ENCODE data around the gene NRARP. TPM values are rescaled to one million over a fixed set of nuclear protein-coding genes. Genes with fewer than 3 reads are reported as not detected.

Gene NRARP
- total RNA-seq, 1 donor from 2014 or later: 2.2 TPM

DNA sequence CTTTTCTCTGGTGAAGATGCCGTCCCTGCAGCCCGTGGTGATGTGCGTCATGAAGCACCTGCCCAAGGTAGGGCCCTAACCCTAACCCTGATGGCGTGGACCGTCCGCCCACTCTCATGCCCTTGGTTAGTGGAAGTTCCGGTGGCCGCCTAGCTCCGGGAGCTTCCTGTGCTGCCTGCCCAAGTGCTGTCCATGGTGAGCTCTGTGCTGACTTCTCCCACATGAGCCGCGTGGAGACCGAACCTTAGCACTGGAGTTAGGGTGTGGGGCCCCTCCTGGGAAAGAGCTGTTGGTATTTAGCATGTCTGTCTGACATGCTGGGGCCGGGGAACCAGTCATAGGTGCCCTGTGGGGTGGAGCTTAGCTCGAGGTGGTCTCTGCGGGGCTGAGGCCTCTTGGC, 45.7 kb downstream of the NRARP start:
- H3K4me3 ChIP-seq (ENCODE audit: low read depth, low read length): peak overlapping the region; percentile 95
- no peak for DNase-seq (ENCODE audit: low read depth)
- TF ChIP-seq, protein P1, sequence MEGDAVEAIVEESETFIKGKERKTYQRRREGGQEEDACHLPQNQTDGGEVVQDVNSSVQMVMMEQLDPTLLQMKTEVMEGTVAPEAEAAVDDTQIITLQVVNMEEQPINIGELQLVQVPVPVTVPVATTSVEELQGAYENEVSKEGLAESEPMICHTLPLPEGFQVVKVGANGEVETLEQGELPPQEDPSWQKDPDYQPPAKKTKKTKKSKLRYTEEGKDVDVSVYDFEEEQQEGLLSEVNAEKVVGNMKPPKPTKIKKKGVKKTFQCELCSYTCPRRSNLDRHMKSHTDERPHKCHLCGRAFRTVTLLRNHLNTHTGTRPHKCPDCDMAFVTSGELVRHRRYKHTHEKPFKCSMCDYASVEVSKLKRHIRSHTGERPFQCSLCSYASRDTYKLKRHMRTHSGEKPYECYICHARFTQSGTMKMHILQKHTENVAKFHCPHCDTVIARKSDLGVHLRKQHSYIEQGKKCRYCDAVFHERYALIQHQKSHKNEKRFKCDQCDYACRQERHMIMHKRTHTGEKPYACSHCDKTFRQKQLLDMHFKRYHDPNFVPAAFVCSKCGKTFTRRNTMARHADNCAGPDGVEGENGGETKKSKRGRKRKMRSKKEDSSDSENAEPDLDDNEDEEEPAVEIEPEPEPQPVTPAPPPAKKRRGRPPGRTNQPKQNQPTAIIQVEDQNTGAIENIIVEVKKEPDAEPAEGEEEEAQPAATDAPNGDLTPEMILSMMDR (conservative IDR thresholded peaks at IDR 0.05; ENCODE audit: low read depth, low read length): no peak

DNA sequence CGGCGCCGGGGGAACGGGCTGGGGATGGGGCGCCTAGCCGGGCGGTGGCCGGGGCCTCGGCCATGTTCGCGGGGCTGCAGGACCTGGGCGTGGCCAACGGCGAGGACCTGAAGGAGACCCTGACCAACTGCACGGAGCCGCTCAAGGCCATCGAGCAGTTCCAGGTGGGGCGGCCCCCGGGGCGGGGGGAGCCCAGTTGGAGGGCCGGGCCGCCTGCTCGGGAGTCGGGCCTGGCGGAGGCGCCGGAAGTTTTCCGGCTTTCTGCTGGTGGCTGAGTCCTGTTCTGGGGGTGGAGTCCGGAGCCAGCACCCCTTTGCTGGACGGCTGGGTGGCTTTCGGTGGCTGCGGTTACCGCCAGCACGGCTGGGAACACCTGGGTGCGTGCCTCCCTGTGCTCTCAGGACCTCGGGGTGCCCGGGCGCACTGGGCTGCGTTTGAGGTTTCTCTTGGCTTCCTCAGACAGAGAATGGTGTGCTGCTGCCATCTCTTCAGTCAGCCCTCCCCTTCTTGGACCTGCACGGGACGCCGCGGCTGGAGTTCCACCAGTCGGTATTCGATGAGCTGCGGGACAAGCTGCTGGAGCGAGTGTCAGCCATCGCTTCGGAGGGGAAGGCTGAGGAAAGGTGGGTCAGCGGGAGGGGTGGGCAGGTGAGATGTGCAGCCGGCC, 46.5 kb downstream of the NRARP start:
- DNase-seq (ENCODE audit: low read depth): no peak
- peak overlapping the region; percentile 95 for H3K4me3 ChIP-seq (ENCODE audit: low read depth, low read length)
- TF ChIP-seq, protein P1 (conservative IDR thresholded peaks at IDR 0.05; ENCODE audit: low read depth, low read length): no peak

DNA sequence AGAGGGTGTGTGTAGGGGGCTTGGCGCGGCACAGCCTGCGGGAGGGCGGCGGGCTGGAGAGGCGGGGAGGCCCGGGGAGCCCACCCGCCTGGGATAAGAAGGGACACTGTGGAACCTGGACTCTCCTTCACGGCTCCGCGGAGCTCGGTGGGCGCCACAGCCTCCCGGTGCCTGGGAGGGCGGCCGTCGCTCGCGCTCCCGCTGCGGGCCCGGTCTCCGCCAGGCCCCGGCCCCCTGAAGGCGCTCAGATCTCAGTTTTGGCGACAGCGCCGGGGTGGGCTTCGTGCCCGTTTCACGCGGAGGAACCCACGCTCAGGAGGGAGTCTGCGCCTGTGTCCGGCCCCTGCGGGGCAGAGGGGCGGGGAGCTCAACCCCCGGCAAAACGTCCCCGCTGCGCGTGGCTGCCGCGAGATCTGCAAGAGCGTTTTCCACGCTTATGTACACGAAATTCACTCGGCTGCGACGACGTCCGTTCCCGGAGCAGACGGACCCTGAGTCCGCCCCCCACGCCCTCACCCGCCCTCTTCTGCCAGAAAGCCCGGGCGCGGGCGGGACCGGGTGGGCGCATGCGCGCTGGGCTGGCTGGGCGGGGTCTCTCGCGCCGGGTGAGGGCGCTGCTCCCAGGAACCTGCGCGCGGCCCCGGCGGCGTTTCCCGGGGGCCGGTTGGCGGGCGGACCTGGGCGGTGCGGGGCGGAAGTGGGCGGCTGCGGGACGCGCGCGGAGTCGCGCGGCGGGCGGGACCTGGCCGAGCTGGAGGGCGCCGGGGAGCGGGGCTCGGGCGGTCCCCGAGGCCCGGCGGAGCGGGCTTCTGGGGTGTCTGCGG, 47.2 kb downstream of the NRARP start, which contains the start of gene NELFB:
Gene NELFB (plus strand): TSS at position 704 of the 824 bp plus-strand sequence.
- H3K4me3 ChIP-seq (ENCODE audit: low read depth, low read length): peak within 1 kb of the TSS; percentile 95
- no peak for DNase-seq (ENCODE audit: low read depth)
- TF ChIP-seq, protein P1 (conservative IDR thresholded peaks at IDR 0.05; ENCODE audit: low read depth, low read length): no peak

DNA sequence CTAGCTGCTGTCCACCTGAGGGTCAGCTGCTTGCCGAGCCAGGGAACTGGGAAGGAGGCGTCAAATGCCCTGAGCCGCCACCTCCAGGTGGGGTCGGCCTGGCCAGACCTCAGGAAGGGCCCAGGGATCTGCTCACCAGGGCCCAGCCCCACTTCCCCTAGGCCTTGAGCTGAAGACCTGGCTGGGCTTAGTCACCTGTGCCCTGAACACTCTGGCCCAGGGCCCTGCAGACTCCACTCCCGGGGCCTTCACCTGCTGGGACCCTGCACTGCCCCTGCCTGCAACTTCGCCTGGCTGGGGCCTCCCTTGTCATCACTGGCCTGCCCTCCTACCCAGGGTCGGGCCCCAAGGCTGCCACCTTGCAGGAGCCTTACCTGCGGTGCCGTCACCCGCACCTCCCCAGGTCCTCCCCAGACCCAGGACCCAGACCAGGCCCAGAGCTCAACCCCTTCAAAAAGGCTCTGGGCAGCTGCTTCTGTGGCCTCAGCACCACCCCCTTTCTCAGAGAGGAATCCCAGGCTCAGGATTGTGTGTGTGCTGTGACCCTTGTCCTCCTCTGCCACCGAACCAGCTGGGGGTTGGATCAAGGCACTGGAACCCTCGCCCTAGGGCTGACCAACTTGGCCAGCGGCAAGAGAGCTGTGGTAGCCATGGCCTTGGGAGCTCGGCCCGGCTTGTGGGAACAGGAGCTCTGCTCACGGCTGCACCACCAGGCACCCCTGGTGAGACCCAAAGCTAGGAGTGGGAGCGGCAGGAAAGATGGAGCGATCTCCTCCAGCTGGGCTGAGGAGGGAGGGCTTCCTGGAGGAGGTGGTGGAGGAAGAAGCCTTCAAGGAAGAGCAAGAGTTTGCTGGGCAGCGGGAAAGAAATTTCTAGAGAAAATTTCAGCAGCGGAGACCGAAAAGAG, 48.1 kb downstream of the NRARP start:
- TF ChIP-seq, protein P1 (conservative IDR thresholded peaks at IDR 0.05; ENCODE audit: low read depth, low read length): no peak
- no peak for DNase-seq (ENCODE audit: low read depth)
- peak overlapping the region; percentile 95 for H3K4me3 ChIP-seq (ENCODE audit: low read depth, low read length)

DNA sequence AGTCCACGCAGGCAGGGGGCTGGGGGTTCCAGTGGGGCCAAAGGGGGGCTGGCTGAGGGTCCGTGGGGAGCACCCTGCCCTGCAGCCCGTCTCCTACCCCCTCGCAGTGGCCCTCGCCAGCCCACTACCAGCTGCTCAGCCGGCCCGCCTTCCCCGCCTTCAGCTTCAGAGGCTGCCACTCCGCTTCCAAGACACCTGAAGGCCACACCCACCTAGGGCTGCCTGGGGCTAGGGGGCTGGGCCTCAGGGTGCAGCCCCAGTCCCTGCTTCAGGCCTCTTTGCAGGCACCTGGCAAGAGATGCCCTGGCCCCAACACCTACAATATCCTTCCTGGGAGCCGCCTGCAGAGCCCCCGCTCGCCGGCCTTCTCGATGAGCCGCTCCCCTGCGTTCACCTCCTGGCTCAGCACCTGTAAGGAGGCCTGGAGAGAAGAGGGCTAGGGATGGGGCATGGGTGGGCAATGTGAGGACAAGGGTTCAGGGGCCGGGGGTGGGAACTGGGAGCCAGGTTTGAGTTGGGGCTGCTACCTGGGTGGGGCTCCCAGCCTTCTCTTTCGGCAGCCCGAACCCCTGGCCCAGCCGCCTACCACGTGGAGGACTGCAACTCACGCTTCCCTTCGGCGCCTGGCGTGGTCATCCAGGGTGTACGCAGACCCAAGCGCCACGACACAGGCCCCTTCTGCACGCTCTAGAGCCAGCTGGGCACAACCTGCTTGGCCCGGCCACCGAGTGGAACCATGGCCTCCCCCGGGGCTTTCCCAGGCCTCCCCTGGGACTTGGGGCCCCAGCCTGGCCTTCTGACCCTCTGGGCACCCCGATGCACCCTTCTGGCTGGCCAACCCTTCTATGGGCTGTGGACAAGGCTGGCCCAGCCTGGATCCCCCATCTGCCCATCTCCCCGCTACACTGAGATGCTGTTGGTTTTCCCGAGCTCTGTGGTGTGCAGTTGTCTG, 49.2 kb downstream of the NRARP start:
- DNase-seq (ENCODE audit: low read depth): no peak
- no peak overlapping the region for H3K4me3 ChIP-seq (ENCODE audit: low read depth, low read length)
- TF ChIP-seq, protein P1 (conservative IDR thresholded peaks at IDR 0.05; ENCODE audit: low read depth, low read length): no peak
